ENCODE measurements around the gene NKAIN2.

GRCh38 chr6:124742971-124743370 lies 939.3 kb downstream of the NKAIN2 start:
- no peak for TF ChIP-seq CTCF (conservative IDR thresholded peaks at IDR 0.05)
- no peak for TF ChIP-seq ZFX (IDR thresholded peaks at IDR 0.05)

All from C4-2B (cell line).